HFF-Myc (cell line): ENCODE data around the gene LRRFIP2.

Experiments used
- DNase-seq: peaks from one replicate; pipeline ENCODE4 v3.0.0-alpha.2; 2011; ENCODE audit warnings: low read depth; ENCODE audit errors: extremely low read depth
- H3K4me3 ChIP-seq: replicated peaks from 2 replicates; pipeline ENCODE4 v1.5.1; 2011; ENCODE audit warnings: low read depth, mild to moderate bottlenecking, control low read depth, low read length
- TF ChIP-seq, protein P1 (sequence below): IDR thresholded peaks from 2 replicates; pipeline ENCODE4 v1.5.1; 2012; ENCODE audit warnings: mild to moderate bottlenecking, low read depth, low read length, control low read depth; ENCODE audit errors: missing control alignments

LRRFIP2 gene

GRCh38 chr3:37025561-37026335, 148.6 kb downstream of the LRRFIP2 start:
- TF ChIP-seq, protein P1, sequence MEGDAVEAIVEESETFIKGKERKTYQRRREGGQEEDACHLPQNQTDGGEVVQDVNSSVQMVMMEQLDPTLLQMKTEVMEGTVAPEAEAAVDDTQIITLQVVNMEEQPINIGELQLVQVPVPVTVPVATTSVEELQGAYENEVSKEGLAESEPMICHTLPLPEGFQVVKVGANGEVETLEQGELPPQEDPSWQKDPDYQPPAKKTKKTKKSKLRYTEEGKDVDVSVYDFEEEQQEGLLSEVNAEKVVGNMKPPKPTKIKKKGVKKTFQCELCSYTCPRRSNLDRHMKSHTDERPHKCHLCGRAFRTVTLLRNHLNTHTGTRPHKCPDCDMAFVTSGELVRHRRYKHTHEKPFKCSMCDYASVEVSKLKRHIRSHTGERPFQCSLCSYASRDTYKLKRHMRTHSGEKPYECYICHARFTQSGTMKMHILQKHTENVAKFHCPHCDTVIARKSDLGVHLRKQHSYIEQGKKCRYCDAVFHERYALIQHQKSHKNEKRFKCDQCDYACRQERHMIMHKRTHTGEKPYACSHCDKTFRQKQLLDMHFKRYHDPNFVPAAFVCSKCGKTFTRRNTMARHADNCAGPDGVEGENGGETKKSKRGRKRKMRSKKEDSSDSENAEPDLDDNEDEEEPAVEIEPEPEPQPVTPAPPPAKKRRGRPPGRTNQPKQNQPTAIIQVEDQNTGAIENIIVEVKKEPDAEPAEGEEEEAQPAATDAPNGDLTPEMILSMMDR = no peak
- no peak overlapping the region for H3K4me3 ChIP-seq
- no peak for DNase-seq

- TF ChIP-seq, protein P1 = no peak
- no peak for DNase-seq
- no peak overlapping the region for H3K4me3 ChIP-seq
Observed at GRCh38 chr3:37024820-37025405, 149.5 kb downstream of the LRRFIP2 start.

DNA sequence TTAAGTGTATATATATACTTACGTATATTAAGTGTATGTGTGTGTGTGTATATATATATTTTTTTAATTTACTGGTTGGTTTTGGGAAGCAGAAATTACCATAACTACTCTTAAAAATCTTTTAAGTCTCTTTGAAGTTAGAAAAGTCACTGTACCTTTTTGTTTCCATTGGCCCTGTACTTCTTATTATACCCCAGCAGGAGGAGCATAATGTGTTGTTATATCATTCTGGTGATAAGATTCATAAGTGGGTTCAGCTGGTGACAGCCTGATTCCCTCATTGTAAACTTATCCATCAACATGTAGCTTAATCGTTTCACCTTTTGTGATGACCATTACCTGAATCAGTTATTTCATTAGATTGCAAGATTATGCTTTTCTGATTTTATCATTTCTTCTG, 150.3 kb downstream of the LRRFIP2 start:
- H3K4me3 ChIP-seq = no peak overlapping the region
- TF ChIP-seq, protein P1 = no peak
- no peak for DNase-seq

DNA sequence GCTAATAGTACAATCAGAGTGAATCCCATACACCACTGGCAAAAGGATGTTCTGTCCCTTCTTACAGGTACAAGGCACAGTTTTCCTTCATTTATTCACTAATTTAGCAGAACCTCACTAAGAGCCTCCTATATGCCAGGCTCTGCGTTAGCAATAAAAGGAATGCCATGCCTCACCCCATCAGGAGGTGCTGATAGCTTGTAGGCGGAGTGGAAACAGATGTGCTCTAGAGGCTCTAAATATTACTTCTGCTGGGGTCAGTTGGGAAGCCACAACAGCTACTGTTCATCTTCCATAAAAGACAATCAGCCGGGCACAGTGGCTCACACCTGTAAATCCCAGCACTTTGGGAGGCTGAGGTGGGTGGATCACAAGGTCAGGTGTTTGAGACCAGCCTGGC, 156.7 kb downstream of the LRRFIP2 start:
- TF ChIP-seq, protein P1 = no peak
- no peak for DNase-seq
- no peak overlapping the region for H3K4me3 ChIP-seq

DNA sequence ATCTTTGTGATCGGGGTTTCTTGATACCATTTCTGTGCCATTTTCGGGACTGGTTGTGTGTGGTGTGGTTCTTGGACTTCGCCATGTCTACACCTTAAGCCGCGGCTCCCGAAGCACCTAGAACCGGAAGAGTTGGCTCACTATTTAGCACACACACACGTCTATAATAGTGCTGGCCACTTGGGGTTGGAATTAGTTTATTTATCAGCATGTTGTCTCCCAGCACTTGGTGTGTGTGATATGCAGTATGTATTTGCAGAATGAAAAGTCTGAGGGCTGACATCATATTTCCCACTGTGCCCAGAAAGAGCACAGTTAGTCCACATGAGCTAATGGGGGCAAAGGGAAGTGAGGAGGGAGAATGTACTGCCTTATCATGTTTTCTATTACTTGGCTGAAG, 157.5 kb downstream of the LRRFIP2 start:
- no peak overlapping the region for H3K4me3 ChIP-seq
- TF ChIP-seq, protein P1 = no peak
- no peak for DNase-seq

GRCh38 chr3:37015642-37016041, 158.7 kb downstream of the LRRFIP2 start:
- H3K4me3 ChIP-seq = no peak overlapping the region
- TF ChIP-seq, protein P1 = no peak
- DNase-seq = no peak

GRCh38 chr3:37014620-37015019, 159.8 kb downstream of the LRRFIP2 start:
- DNase-seq = no peak
- H3K4me3 ChIP-seq = no peak overlapping the region
- TF ChIP-seq, protein P1 = no peak
